SHP77 (cell line): Measurements from ENCODE around the gene LRP1B.
A peak's percentile ranks its signal among the peaks of the same experiment; 100 is the strongest.

Experiments
- DNase-seq, 2 experiments: peaks; one replicate each; lab custom pipeline; 2025; lab: John Stamatoyannopoulos, UW

LRP1B gene

DNA sequence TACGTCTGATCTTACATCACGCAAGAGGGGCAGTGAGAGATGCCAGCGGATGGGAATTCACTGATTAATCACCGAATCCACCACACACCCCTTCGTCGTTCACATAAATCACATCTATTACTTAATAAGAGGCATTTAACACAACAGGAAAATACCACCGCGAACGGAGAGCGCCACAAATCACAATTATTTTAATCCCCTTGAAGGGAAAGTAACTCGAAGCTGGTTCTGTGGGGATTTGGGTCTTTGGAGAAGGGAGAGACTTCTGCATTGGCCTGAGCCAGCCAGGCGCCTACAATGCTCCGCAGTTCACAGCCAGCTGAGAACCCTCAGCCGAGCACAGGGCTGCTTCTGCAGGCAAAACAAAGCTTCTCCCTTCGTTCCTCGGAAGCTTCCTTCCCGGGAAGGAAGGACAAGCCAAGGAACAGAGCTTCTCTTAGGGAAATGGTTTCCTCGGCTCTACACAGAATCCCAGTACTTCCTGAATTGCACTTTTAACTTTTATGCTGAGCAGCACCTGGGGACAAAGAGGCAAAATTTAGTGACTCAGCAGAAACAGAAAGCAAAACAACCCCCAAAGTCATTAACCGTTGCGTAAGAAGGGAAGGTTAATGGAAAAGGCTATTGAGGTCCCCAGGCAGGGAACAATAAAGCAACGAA is at the start of gene LRP1B:
TSS of gene LRP1B (minus strand) at position 7 of the 660 bp plus-strand sequence. CDS start 287 bp downstream, outside the sequence.
- peak in 1 of 2 experiments; percentile 17 for DNase-seq

DNA sequence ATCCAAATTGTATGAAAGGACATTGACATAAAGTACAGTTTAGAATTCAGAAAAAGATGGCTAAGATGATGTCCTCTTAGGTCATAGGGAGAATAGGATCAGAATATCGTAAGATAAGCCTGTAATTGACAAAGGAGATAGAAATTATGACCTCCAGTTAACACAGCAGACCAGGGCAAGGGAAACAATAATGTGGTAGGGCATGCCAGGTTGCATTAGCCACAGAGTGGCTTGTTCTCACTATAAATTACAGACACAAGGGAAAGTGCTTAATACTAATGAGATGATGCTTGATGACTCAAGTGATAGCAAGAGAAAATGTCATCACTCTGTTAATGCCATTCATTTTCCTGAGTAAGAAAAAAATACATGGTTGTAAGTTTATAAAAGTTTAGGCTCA is 48.9 kb upstream of the LRP1B start:
- DNase-seq = no peak

DNA sequence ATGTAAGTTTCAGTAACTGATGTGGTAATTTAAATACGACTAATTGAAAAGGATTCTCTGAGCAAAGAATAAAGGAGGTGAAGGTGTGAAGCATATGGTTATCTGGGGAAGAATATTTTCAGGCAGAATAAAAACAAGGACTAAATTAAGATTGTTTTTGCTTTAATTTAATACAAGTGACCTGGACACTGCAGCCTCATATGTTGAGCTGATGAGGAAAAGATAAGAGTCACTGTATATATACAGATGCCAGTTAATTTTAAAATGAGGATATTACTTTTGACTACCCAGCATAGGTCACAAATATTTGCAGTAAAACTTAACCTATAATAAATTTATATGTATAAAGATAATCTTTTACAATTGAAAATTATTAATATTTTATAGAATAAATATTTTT is 47.8 kb upstream of the LRP1B start:
- no peak for DNase-seq

- DNase-seq = no peak
Measured at GRCh38 chr2:142176941-142177340, 46.1 kb upstream of the LRP1B start.

DNA sequence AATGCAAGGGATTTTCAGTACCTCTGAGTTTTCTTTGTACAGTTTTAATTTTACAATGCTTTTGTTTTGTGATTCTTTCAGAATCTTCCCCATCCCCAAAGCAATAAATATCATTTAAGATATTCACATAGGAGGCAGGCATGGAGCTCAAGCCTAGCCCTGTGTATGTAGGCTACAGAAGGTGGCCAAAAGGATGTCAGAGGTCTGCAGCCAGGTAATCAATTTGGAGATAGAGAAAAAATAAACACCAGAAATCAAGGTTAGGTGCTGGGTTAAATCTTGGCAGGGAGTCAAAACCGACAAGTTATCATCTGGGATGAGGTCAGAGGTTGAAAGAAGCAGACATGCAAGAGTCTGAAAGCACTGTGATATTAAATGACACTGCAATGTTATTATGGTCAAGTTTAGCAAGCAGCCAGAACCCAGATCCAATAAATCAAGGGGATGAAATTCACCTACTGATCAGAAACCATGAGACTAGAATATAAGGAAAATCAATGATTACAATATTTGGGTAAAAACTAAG is 45.1 kb upstream of the LRP1B start:
- no peak for DNase-seq

DNA sequence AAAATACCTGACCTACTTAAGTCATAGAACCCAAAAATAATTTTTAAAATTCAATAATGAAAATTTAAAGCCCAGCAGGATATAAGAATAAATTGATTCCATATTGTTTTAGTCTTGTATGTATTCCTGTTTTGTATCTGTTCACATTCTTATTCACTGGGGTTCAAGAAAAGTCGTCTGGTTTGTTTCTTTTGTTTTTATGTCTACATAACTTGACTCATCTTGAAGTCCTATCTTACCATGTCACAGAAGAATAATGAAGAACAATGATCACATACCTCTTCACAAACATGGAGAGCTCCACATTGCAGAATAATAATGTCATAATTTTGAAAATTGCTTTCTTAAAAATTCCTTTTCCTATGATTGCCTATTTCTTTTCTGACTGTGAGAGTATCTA is 43.4 kb upstream of the LRP1B start:
- DNase-seq = no peak

DNA sequence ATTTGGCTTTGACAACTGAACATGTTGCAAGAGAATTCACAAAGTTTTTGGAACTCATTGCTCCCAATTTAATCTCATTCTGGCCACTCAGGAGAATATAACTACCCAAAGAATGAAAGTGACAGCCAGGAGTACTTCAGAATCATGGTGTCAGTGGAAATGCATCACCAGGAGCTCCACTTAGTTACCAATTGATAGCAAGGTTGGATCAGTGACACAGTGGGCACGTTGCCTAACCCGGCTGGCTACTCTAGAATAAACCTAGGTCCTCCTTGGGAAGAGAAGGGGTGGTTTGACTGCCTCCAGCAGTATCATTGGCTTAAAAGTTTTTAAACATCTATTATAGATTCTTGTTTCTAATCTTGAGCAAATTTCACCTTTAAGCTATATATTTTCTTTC is 40.0 kb upstream of the LRP1B start:
- DNase-seq = no peak

DNA sequence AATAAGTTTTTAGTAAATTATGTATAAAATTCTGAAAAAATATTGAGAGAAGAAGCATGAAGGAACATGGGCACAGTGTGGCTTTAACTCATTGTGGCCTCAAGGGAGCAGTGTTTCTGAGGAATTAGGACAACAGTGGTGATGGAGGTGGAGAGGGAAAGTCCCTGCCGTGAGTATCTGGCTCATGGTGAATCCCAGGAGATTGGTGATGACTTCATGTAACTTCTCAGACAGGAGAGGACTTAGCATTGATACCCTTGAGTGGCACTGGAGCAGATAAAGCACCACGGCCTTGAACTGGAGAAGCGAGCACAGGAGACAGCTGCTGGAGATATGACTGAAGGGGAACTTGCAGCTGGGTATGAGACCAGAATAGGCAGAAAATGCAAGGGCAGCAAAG is 35.0 kb upstream of the LRP1B start:
- DNase-seq = peak in 1 of 2 experiments; percentile 20

DNA sequence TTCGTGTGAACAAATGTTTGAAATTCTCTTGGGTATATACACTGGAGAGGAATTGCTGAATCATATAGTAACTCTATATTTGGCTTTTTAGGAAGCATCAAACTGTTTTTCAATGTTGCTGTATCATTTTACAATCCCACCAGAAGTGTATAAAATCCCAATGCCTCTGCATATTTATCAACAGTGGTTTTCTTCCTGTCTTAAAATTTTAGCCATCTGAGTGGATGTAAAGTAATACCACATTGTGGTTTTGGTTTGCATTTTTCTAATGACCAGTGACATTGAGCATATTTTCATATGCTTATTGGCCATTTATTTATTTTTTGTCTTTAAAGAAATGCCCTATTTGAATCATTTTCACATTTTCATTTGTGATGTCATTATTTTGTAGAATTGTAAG is 22.8 kb upstream of the LRP1B start:
- DNase-seq = no peak

DNA sequence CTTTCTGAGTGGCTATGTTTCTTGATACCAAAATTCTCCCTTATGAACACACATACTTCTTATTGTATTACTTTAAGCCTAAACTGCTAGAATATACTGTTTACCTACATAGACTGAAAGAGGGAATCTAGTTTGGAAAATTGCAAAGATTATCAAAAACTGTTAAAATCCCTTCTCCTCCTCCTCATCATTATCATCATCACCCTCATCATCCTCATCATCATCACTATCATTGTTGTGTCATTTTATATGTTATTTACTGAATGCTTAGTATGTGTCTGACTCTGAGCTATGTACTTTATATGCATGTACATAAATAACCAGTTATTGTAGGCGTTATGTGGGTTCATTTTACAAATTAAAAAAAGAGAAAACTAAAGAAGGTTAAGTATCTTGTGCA is 19.6 kb upstream of the LRP1B start:
- no peak for DNase-seq

- DNase-seq = no peak
Measured at GRCh38 chr2:142144547-142144946, 13.7 kb upstream of the LRP1B start.

DNA sequence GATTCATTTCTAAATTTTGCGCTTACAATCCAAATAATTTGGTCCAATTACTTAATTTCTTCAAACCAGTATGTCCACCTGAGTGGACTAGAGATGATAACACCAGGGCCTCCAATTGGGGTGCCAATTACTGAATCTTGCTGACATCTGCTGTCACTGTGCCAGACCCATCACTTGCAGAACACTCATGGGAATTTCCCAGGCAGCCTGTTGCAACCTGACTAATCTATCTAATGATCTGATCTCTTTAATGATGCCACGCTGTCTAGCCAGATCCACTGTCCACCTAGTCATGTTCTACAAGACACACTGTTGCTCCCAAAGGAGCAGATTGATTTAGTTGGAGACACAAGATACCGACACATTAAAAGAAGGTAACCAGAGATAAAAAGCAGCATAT is 11.8 kb upstream of the LRP1B start:
- no peak for DNase-seq

DNA sequence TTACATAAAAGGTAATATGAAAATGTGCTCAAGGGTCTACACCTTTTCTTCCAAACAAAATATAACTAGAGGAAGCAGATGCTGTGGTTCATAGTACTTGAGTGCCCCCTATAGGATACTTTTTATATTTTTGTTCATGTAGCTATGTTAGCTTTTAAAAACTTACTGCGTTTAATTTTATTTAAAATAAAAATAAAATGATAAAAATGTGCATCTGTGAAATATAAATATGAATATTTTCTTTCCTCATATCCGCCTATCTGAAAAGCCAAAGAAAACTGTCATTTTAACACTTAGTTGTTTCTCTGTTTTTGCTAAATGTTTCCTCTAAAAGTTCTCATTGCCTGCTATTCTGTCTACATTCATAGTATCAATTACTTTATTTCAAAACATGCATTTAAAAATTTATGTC is 9.6 kb upstream of the LRP1B start:
- peak; percentile 1 to 31 for DNase-seq

DNA sequence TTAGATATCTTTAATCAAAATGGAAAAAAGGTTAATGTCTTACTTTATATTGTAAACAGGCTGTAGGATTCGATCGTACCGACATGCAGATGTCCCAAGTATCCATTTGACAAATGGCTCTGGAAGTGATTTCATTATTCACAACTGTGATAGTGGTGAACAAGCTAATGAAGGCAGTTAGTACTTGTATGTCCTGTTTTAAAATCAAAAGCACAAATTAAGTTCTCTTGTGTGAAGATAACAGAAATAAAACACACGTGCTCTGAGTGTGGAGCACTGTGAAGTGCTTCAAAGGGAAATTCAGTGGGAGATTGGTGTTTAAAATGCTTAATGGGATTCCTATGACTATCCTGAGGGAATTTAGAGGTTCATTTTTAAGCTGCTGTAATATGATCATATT is 8.6 kb upstream of the LRP1B start:
- DNase-seq = no peak

DNA sequence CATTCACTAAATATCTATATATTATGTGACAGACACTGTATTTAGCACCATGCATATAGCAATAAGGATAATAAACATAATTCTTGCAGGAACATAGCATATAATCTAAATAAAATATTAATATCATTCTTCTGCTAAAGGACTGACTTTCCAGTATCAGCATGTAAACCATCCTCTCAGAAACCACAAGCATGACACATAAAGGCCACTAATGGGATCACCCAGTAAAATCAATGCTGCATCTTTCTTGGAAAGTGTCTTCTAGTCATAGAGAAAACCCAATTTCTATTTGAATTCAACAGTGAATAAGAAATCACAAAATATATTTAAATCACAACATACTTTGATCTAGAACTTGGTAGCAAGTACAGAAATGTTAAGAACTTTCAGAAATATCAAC is 5.8 kb upstream of the LRP1B start:
- DNase-seq = no peak

GRCh38 chr2:142134911-142135310 is 4.1 kb upstream of the LRP1B start:
- DNase-seq = no peak

GRCh38 chr2:142130111-142131009 is 456 bp downstream of the LRP1B start:
- peak; percentile 5 to 37 for DNase-seq

DNA sequence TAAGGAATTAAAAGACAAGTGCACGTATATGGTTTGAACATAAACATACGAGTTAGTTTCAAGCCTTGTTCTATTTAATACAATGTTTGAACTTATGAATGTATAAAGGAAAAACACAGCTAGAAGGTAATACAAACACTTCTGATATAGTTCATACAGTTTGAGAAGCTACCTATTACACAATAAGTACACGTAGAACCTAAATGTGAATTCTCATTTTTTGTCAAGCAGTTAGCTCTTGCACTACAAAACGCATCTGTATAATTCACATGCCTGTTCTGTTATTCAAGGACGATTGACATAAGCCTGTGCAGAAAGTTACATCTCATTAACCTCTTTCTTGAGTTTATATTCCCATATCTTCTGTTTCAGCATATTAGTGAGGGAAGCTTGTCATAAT is 2.7 kb downstream of the LRP1B start:
- DNase-seq = no peak

DNA sequence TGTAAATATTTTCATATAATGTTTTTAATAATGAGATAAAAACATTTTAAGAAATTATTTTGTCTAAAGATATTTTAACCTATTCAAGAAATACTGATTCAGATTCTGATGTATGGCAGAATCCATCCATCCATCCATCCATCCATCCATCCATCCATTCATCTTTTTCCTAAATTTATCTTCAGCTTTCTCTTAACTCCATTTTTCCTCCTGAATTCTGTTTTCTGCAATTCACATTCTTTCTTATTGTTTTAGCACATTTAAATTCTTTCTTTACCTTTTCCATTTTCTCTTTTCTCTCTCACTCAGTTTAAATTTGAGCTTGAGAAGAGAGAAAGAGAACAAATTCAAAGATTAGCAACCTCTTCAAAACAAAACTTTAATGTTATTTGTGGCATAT is 3.6 kb downstream of the LRP1B start:
- DNase-seq = no peak

DNA sequence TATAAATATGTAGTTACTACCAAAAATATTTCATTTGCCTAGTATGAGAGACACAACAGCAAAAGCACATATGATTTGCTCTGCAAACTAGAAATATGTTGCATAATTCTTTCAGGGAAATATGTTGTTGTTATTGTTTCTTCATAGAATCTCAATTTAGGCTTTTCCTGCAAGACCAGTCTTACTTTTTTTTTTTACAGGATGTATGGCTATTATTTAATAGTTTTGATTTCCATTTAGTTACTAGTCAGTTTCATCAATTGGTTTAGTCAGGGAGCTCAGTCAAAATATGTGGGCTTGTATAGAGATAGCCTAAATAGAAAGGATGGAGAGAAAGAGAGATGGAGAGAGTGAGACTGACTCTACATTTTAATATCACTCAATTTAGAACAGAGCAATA is 6.1 kb downstream of the LRP1B start:
- no peak for DNase-seq

GRCh38 chr2:142119347-142119746 is 11.5 kb downstream of the LRP1B start:
- DNase-seq = no peak

DNA sequence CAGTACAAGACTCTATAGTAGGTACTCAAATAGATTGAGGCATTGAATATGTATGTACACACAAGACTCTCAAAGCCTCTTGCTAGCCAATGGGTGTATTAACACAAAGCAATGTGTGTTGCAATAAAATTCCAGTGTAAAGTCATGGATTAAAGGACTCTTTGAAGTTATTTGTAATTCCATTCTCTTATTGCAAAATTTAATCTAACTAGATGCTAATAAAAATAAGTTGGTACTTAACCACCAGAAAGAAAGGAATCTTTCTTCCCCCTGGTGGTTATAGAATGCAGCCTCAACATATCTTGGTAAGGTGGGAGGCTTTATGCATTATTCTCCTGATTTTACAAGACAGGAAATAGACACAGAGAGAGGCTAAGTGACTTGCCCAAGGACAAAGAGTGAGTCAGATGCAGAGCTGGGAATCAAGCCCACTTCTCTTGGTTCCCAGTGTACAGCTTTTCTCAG is 18.0 kb downstream of the LRP1B start:
- DNase-seq = no peak

- DNase-seq = no peak
Measured at GRCh38 chr2:142104134-142104758, 26.6 kb downstream of the LRP1B start.
